ENCODE measurements around the gene TIMM29.

The TIMM29 gene

DNA sequence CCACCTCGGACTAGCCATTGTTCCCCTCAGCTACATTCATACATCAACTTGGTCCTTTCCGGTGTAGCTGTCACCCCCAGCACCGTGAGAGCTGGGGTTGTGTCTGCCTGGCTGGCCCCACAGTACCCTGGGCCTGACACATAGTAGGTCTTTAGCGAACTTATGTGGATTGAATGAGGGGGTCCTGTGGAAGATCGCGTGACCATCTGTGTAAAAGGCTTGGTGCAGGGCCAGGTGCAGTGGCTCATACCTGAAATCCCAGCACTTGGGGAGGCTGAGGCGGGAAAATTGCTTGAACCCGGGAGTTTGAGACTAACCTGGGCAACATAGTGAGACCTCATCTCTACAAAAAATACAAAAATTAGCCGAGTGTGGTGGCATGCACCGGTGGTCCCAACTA is 34.3 kb downstream of the TIMM29 start:
- Histone ChIP-seq H4K12ac (ENCODE audit: low read depth, low read length) (no peak overlapping the region), H3K23ac (ENCODE audit: low read length) (no peak overlapping the region), H4K8ac (ENCODE audit: low read depth, low read length) (no peak overlapping the region), H3K27me3 (ENCODE audit: insufficient read depth, low read length) (no peaks in the 10 kb centered on the region), H3K79me2 (ENCODE audit: control insufficient read depth, insufficient read depth, low read length, poor library complexity) (peaks cover 36% of the 10 kb centered on the region), H4K91ac (ENCODE audit: low read depth, low read length) (no peak overlapping the region), H3K36me3 (ENCODE audit: control insufficient read depth in 1 of 2, insufficient read depth in 2 of 2, low read length in 2 of 2) (peaks cover 3 to 6% of the 10 kb centered on the region in 2 experiments), H2AK5ac (ENCODE audit: low read length) (no peak overlapping the region), H2BK5ac (ENCODE audit: low read depth, low read length, poor library complexity) (no peak overlapping the region), H3K4me1 (ENCODE audit: control insufficient read depth in 1 of 2, insufficient read depth in 2 of 2, low read length in 2 of 2) (peaks cover 11 to 13% of the 10 kb centered on the region in 2 experiments), H2BK12ac (ENCODE audit: low read length) (no peak overlapping the region), H3K4me2 (ENCODE audit: low read length) (no peak overlapping the region), H3K14ac (ENCODE audit: low read length) (peak overlapping the region; percentile 9), H3K9ac (ENCODE audit: low read length) (no peak overlapping the region), H2BK120ac (ENCODE audit: insufficient read depth, low read length, poor library complexity) (no peak overlapping the region), H3K4me3 (ENCODE audit: low read depth, low read length) (no peak overlapping the region), H3K79me1 (ENCODE audit: low read length) (peaks cover 10% of the 10 kb centered on the region), H3K4ac (ENCODE audit: low read depth, low read length) (peak overlapping the region; percentile 66), H3K18ac (ENCODE audit: low read length) (no peak overlapping the region), H2AFZ (ENCODE audit: insufficient read depth, low read length, poor library complexity) (peak overlapping the region; percentile 26), H3K9me3 (ENCODE audit: insufficient read depth, low read depth, low read length) (peaks cover 2% of the 10 kb centered on the region), H3K27ac (ENCODE audit: low read depth, low read length) (no peak overlapping the region)
- WGBS (ENCODE audit: extremely low coverage, insufficient coverage, insufficient read length) = no CpG with 5 or more reads among the region's 10 CpGs
- no peak for DNase-seq

DNA sequence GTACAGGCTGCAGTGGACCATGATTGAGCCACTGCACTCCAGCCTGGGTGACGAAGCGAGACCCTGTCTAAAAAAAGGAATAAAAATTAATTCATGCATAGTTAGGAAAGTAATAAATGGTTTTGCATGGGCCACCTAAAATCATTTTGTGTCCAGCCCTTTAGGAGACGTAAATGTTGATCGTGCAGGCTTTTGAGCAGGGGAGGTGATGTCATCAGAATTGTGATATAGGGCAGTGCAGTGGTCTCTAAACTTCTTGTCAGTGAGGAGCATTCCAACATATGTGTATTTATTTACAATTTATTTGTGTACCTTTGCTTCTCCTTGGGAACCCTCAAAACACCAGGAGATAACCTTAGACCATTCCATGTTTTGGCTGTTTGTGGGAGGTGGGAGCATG is 35.3 kb downstream of the TIMM29 start:
- no peak overlapping the region for H4K8ac ChIP-seq (ENCODE audit: low read depth, low read length)
- H3K4me3 ChIP-seq (ENCODE audit: low read depth, low read length) = no peak overlapping the region
- H3K4ac ChIP-seq (ENCODE audit: low read depth, low read length) = peak overlapping the region; percentile 85
- H3K27me3 ChIP-seq (ENCODE audit: insufficient read depth, low read length) = no peaks in the 10 kb centered on the region
- H3K4me1 ChIP-seq (ENCODE audit: control insufficient read depth in 1 of 2, insufficient read depth in 2 of 2, low read length in 2 of 2) = peaks cover 11 to 13% of the 10 kb centered on the region in 2 experiments
- peaks cover 2% of the 10 kb centered on the region for H3K9me3 ChIP-seq (ENCODE audit: insufficient read depth, low read depth, low read length)
- H4K12ac ChIP-seq (ENCODE audit: low read depth, low read length) = no peak overlapping the region
- peaks cover 10% of the 10 kb centered on the region for H3K79me1 ChIP-seq (ENCODE audit: low read length)
- H2BK12ac ChIP-seq (ENCODE audit: low read length) = no peak overlapping the region
- no peak overlapping the region for H3K9ac ChIP-seq (ENCODE audit: low read length)
- H3K27ac ChIP-seq (ENCODE audit: low read depth, low read length) = no peak overlapping the region
- H3K18ac ChIP-seq (ENCODE audit: low read length) = no peak overlapping the region
- no peak overlapping the region for H4K91ac ChIP-seq (ENCODE audit: low read depth, low read length)
- no peak overlapping the region for H2AK5ac ChIP-seq (ENCODE audit: low read length)
- H2BK120ac ChIP-seq (ENCODE audit: insufficient read depth, low read length, poor library complexity) = no peak overlapping the region
- H3K4me2 ChIP-seq (ENCODE audit: low read length) = no peak overlapping the region
- H2BK5ac ChIP-seq (ENCODE audit: low read depth, low read length, poor library complexity) = no peak overlapping the region
- WGBS (ENCODE audit: extremely low coverage, insufficient coverage, insufficient read length) = no CpG with 5 or more reads among the region's 4 CpGs
- DNase-seq = no peak
- H3K79me2 ChIP-seq (ENCODE audit: control insufficient read depth, insufficient read depth, low read length, poor library complexity) = peaks cover 39% of the 10 kb centered on the region
- H3K23ac ChIP-seq (ENCODE audit: low read length) = no peak overlapping the region
- no peak overlapping the region for H2AFZ ChIP-seq (ENCODE audit: insufficient read depth, low read length, poor library complexity)
- H3K14ac ChIP-seq (ENCODE audit: low read length) = no peak overlapping the region
- peaks cover 3 to 6% of the 10 kb centered on the region in 2 experiments for H3K36me3 ChIP-seq (ENCODE audit: control insufficient read depth in 1 of 2, insufficient read depth in 2 of 2, low read length in 2 of 2)

DNA sequence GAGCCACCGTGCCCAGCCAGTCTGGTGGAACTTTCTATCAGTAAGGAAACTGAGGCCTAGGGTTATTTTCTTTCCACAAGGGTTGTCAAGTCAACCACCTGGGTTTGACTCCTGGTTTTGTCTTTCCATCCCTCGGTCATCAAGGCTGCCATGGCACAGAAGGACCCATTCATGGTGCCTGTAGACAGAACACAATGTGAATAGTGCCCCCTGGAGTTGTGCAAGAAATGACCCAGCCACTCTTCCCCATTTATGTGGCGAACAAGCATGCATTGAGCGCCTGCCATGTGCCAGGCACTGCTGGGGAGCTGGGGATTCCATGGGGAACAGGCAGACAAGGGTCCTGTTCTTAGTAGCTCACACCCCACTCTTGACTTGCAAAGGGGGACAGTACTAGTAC is 36.3 kb downstream of the TIMM29 start:
- no peak for DNase-seq
- no peaks in the 10 kb centered on the region for H3K27me3 ChIP-seq (ENCODE audit: insufficient read depth, low read length)
- no peak overlapping the region for H3K27ac ChIP-seq (ENCODE audit: low read depth, low read length)
- no peak overlapping the region for H4K91ac ChIP-seq (ENCODE audit: low read depth, low read length)
- H2AFZ ChIP-seq (ENCODE audit: insufficient read depth, low read length, poor library complexity) = no peak overlapping the region
- H2BK120ac ChIP-seq (ENCODE audit: insufficient read depth, low read length, poor library complexity) = no peak overlapping the region
- no peak overlapping the region for H2BK12ac ChIP-seq (ENCODE audit: low read length)
- no peak overlapping the region for H3K4me3 ChIP-seq (ENCODE audit: low read depth, low read length)
- peaks cover 2% of the 10 kb centered on the region for H3K9me3 ChIP-seq (ENCODE audit: insufficient read depth, low read depth, low read length)
- no peak overlapping the region for H2BK5ac ChIP-seq (ENCODE audit: low read depth, low read length, poor library complexity)
- no peak overlapping the region for H3K23ac ChIP-seq (ENCODE audit: low read length)
- H3K79me1 ChIP-seq (ENCODE audit: low read length) = peaks cover 10% of the 10 kb centered on the region
- no peak overlapping the region for H3K14ac ChIP-seq (ENCODE audit: low read length)
- no peak overlapping the region for H2AK5ac ChIP-seq (ENCODE audit: low read length)
- no peak overlapping the region for H3K9ac ChIP-seq (ENCODE audit: low read length)
- peaks cover 11 to 13% of the 10 kb centered on the region in 2 experiments for H3K4me1 ChIP-seq (ENCODE audit: control insufficient read depth in 1 of 2, insufficient read depth in 2 of 2, low read length in 2 of 2)
- H3K4ac ChIP-seq (ENCODE audit: low read depth, low read length) = peak overlapping the region; percentile 59
- H3K4me2 ChIP-seq (ENCODE audit: low read length) = no peak overlapping the region
- no peak overlapping the region for H4K12ac ChIP-seq (ENCODE audit: low read depth, low read length)
- H3K18ac ChIP-seq (ENCODE audit: low read length) = no peak overlapping the region
- peaks cover 45% of the 10 kb centered on the region for H3K79me2 ChIP-seq (ENCODE audit: control insufficient read depth, insufficient read depth, low read length, poor library complexity)
- H3K36me3 ChIP-seq (ENCODE audit: control insufficient read depth in 1 of 2, insufficient read depth in 2 of 2, low read length in 2 of 2) = peaks cover 3 to 6% of the 10 kb centered on the region in 2 experiments
- no peak overlapping the region for H4K8ac ChIP-seq (ENCODE audit: low read depth, low read length)
- WGBS (ENCODE audit: extremely low coverage, insufficient coverage, insufficient read length) = no CpG with 5 or more reads among the region's 4 CpGs

DNA sequence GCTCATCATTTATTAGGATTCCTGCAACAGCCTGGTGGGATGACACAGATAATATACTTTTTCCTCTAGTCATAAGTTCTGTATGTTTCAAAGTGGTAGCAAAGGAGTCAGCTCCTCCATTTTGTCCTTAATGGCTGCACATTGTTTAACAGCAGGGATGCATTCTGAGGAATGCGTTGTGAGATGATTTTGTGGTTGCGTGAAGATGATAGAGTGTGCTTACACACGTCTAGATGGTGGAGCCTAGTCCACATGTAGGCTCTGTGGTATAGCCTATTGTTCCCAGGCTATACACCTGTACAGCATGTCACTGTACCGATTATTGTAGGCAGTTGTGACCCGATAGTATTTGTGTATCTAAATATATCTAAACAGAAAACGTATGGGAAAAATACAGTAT is 36.8 kb downstream of the TIMM29 start:
- Histone ChIP-seq H2BK12ac (ENCODE audit: low read length) (no peak overlapping the region), H3K4ac (ENCODE audit: low read depth, low read length) (peak overlapping the region; percentile 59), H3K9ac (ENCODE audit: low read length) (no peak overlapping the region), H3K36me3 (ENCODE audit: control insufficient read depth in 1 of 2, insufficient read depth in 2 of 2, low read length in 2 of 2) (peaks cover 3 to 6% of the 10 kb centered on the region in 2 experiments), H4K8ac (ENCODE audit: low read depth, low read length) (no peak overlapping the region), H2AK5ac (ENCODE audit: low read length) (no peak overlapping the region), H3K18ac (ENCODE audit: low read length) (no peak overlapping the region), H3K9me3 (ENCODE audit: insufficient read depth, low read depth, low read length) (peaks cover 2% of the 10 kb centered on the region), H2BK5ac (ENCODE audit: low read depth, low read length, poor library complexity) (no peak overlapping the region), H3K79me2 (ENCODE audit: control insufficient read depth, insufficient read depth, low read length, poor library complexity) (peaks cover 45% of the 10 kb centered on the region), H3K14ac (ENCODE audit: low read length) (no peak overlapping the region), H4K91ac (ENCODE audit: low read depth, low read length) (no peak overlapping the region), H3K27ac (ENCODE audit: low read depth, low read length) (no peak overlapping the region), H4K12ac (ENCODE audit: low read depth, low read length) (no peak overlapping the region), H2AFZ (ENCODE audit: insufficient read depth, low read length, poor library complexity) (no peak overlapping the region), H3K4me3 (ENCODE audit: low read depth, low read length) (no peak overlapping the region), H3K4me2 (ENCODE audit: low read length) (no peak overlapping the region), H2BK120ac (ENCODE audit: insufficient read depth, low read length, poor library complexity) (no peak overlapping the region), H3K4me1 (ENCODE audit: control insufficient read depth in 1 of 2, insufficient read depth in 2 of 2, low read length in 2 of 2) (peaks cover 11 to 13% of the 10 kb centered on the region in 2 experiments), H3K27me3 (ENCODE audit: insufficient read depth, low read length) (no peaks in the 10 kb centered on the region), H3K79me1 (ENCODE audit: low read length) (peaks cover 7% of the 10 kb centered on the region), H3K23ac (ENCODE audit: low read length) (no peak overlapping the region)
- no CpG with 5 or more reads among the region's 6 CpGs for WGBS (ENCODE audit: extremely low coverage, insufficient coverage, insufficient read length)
- DNase-seq = no peak

Data from trophoblast cell (in vitro differentiated cells and primary cell).